Mammary epithelial cell (primary cell): ENCODE measurements around the gene MICA.
"Not testable (repeated sequence)": the region's sequence is repeated elsewhere in the genome, so short reads cannot be mapped to it uniquely, and the experiment has no call there.

Source experiments
- EZH2 ChIP-seq: IDR thresholded peaks from 2 replicates; pipeline ENCODE4 v1.6.1; 2012; ENCODE audit warnings: low read length, inconsistent platforms, borderline replicate concordance
- TF ChIP-seq, protein P1 (sequence below), 2 donors: IDR thresholded peaks in 1 of 2; conservative IDR thresholded peaks in 1 of 2; 2 replicates each; pipeline ENCODE4 v1.5.1; 2011 to 2012; ENCODE audit warnings: inconsistent platforms in 2 of 2, low read length in 2 of 2, mild to moderate bottlenecking in 2 of 2, control low read depth in 1 of 2, low read depth in 1 of 2; ENCODE audit not compliant: insufficient read depth in 1 of 2; ENCODE audit errors: extremely low read depth in 1 of 2

DNA sequence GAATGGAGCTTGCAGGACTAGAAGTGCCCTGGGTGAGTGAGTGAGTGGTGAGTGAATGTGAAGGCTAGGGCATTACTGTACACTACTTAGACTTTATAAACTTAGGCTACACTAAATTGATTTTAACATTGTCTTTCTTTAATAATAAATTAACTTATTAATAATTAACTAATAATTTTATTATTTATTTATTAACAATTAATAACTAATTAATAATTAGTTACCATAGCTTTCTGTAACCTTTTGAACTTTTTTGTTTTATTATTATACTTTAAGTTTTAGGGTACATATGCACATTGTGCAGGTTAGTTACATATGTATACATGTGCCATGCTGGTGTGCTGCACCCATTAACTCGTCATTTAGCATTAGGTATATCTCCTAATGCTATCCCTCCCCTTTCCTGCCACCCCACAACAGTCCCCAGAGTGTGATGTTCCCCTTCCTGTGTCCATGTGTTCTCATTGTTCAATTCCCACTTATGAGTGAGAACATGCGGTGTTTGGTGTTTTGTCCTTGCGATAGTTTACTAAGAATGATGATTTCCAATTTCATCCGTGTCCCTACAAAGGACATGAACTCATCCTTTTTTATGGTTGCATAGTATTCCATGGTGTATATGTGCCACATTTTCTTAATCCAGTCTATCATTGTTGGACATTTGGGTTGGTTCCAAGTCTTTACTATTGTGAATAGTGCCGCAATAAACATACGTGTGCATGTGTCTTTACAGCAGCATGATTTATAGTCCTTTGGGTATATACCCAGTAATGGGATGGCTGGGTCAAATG, 43.8 kb downstream of the MICA start:
- TF ChIP-seq, protein P1, sequence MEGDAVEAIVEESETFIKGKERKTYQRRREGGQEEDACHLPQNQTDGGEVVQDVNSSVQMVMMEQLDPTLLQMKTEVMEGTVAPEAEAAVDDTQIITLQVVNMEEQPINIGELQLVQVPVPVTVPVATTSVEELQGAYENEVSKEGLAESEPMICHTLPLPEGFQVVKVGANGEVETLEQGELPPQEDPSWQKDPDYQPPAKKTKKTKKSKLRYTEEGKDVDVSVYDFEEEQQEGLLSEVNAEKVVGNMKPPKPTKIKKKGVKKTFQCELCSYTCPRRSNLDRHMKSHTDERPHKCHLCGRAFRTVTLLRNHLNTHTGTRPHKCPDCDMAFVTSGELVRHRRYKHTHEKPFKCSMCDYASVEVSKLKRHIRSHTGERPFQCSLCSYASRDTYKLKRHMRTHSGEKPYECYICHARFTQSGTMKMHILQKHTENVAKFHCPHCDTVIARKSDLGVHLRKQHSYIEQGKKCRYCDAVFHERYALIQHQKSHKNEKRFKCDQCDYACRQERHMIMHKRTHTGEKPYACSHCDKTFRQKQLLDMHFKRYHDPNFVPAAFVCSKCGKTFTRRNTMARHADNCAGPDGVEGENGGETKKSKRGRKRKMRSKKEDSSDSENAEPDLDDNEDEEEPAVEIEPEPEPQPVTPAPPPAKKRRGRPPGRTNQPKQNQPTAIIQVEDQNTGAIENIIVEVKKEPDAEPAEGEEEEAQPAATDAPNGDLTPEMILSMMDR (conservative IDR thresholded peaks at IDR 0.05 in 1 of 2, IDR thresholded peaks at IDR 0.05 in 1 of 2; ENCODE audit: extremely low read depth in 1 of 2, insufficient read depth in 1 of 2, low read depth in 1 of 2, low read length in 2 of 2), result not testable (repeated sequence)
- TF ChIP-seq EZH2, result not testable (repeated sequence)
